DND-41 (cell line): ENCODE data around the gene RGS14.

Source experiments
- EZH2 ChIP-seq: IDR thresholded peaks from 3 replicates; pipeline ENCODE4 v1.6.1; 2012; ENCODE audit warnings: borderline replicate concordance, low read depth, mild to moderate bottlenecking, moderate library complexity, low read length, inconsistent platforms; ENCODE audit not compliant: severe bottlenecking
- TF ChIP-seq, protein P1 (sequence below): IDR thresholded peaks from 2 replicates; pipeline ENCODE4 v1.5.1; 2012; ENCODE audit warnings: borderline replicate concordance, low read length, moderate library complexity, mild to moderate bottlenecking; ENCODE audit not compliant: poor library complexity, severe bottlenecking; ENCODE audit errors: extremely low read depth

DNA sequence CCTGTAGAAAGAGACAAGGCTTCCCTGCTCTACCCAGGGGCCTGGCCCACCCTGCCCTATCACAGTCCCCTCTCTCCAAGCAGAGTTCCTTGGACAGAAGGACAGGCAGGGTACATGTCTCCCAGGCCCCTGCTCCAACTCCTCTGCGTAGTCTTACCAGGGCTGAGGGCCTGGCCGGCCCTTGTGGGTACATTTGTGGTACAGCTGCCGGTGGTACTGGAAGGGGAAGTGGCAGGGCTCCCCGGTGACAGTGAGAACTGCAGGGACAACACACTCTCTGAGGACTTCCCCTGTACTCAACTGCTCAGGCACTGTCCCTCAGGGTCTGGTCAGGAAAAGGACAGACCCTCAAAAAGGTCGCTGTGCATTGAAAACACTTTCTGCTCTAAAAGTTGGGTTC is 48.1 kb downstream of the RGS14 start:
- TF ChIP-seq, protein P1, sequence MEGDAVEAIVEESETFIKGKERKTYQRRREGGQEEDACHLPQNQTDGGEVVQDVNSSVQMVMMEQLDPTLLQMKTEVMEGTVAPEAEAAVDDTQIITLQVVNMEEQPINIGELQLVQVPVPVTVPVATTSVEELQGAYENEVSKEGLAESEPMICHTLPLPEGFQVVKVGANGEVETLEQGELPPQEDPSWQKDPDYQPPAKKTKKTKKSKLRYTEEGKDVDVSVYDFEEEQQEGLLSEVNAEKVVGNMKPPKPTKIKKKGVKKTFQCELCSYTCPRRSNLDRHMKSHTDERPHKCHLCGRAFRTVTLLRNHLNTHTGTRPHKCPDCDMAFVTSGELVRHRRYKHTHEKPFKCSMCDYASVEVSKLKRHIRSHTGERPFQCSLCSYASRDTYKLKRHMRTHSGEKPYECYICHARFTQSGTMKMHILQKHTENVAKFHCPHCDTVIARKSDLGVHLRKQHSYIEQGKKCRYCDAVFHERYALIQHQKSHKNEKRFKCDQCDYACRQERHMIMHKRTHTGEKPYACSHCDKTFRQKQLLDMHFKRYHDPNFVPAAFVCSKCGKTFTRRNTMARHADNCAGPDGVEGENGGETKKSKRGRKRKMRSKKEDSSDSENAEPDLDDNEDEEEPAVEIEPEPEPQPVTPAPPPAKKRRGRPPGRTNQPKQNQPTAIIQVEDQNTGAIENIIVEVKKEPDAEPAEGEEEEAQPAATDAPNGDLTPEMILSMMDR: no peak
- no peak for TF ChIP-seq EZH2
